Kidney epithelial cell (primary cell): Measurements from ENCODE around the gene GPC6. TPM values are rescaled to one million over a fixed set of nuclear protein-coding genes. Genes with fewer than 3 reads are reported as not detected.

Experiments used
- DNase-seq: peaks from one replicate; pipeline ENCODE4 v3.0.0-alpha.2; 2010; ENCODE audit warnings: low read depth
- H3K27me3 ChIP-seq: 2 replicates; pipeline ENCODE4 v1.6.0; 2011; ENCODE audit warnings: low read length; ENCODE audit not compliant: control insufficient read depth, insufficient read depth
- H3K36me3 ChIP-seq: 2 replicates; pipeline ENCODE4 v1.5.1; 2011; ENCODE audit warnings: low read length; ENCODE audit not compliant: control insufficient read depth, insufficient read depth
- H3K4me3 ChIP-seq: 2 replicates; pipeline ENCODE4 v1.5.1; 2011; ENCODE audit warnings: low read depth, mild to moderate bottlenecking, control low read depth, low read length
- total RNA-seq: library from RNA; depleted of rRNA; stranded (reverse); fragments of >200 nt; gene quantifications from 2 replicates; pipeline ENCODE4 v1.2.3, GENCODE V29; 2015
- TF ChIP-seq, protein P1 (sequence below): IDR thresholded peaks from 2 replicates; pipeline ENCODE4 v1.5.1; 2011; ENCODE audit warnings: mild to moderate bottlenecking, moderate library complexity, low read length, control low read depth, inconsistent platforms; ENCODE audit not compliant: insufficient read depth, poor library complexity, severe bottlenecking

The GPC6 gene
- total RNA-seq, 1 donor from 2014 or later, result 62.7 TPM

DNA sequence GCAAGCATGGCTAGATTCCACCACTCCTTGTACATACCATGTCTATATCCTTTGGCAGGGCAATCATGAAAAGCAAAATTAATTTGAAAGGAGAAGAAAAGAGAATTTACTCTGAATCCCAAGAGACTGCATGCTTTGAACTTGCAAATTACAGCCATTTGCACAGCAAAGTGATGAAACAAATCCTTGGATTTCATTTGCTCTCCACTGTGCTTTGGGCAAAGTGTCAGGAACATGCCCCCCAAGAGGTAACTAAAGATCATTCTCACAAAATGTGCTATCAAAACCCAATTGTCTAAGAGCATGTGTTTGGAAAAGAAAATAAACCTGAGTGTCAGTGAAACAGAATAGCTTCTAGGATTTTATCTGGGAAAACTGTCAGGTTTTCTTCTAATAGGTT is 298.5 kb downstream of the GPC6 start:
- TF ChIP-seq, protein P1, sequence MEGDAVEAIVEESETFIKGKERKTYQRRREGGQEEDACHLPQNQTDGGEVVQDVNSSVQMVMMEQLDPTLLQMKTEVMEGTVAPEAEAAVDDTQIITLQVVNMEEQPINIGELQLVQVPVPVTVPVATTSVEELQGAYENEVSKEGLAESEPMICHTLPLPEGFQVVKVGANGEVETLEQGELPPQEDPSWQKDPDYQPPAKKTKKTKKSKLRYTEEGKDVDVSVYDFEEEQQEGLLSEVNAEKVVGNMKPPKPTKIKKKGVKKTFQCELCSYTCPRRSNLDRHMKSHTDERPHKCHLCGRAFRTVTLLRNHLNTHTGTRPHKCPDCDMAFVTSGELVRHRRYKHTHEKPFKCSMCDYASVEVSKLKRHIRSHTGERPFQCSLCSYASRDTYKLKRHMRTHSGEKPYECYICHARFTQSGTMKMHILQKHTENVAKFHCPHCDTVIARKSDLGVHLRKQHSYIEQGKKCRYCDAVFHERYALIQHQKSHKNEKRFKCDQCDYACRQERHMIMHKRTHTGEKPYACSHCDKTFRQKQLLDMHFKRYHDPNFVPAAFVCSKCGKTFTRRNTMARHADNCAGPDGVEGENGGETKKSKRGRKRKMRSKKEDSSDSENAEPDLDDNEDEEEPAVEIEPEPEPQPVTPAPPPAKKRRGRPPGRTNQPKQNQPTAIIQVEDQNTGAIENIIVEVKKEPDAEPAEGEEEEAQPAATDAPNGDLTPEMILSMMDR, result no peak
- no peaks in the 10 kb centered on the region for H3K27me3 ChIP-seq

DNA sequence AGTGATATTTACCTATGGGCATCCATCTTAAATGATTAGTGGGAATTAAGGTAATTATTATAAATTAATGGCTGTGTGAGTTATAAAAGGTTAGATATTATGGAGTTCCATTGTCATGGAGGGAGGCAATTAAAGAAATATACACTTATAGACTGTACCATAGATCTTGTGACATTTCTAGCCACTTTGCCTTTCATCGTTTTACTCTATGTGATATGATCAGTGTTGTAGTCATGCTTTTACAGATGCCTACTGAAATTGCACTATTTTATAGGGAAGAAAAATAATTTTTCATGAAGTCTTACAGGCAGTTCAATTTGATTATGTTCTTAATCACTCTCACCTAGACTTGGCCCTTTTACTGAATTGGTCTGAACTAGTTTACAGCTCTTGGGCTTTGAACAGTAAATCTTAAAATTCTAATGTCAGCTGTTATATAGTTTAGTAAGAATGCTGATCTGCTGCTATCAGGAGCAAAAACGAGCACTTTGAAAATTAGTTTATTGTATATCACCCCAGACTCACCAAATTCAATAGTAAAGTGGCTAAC is 301.2 kb downstream of the GPC6 start:
- H3K4me3 ChIP-seq, result no peak overlapping the region
- no peak for DNase-seq
- H3K36me3 ChIP-seq, result no peaks in the 10 kb centered on the region
- no peaks in the 10 kb centered on the region for H3K27me3 ChIP-seq
- TF ChIP-seq, protein P1, result no peak

More for the DNA sequence above, 298.5 kb downstream of the GPC6 start:
- H3K4me3 ChIP-seq, result no peak overlapping the region
- no peaks in the 10 kb centered on the region for H3K36me3 ChIP-seq
- no peak for DNase-seq

DNA sequence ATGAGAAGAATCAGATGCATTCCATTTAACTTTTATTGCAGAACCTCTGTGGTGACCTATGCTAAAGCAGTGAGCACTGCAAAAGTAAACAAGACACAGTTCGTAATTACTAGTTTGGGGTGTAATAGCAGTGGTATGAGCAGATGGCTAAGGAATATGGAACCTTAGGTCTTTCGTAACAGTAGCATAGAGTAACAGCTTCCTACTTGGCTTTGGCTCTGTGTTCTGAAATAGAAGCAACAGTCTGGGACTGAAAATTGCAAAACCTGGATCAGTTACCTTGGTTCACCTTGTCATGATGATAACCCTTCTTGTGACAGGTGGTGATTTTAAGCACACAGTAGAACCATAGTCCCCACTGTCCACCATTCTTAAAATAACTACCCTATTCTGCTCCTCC is 303.4 kb downstream of the GPC6 start:
- no peak overlapping the region for H3K4me3 ChIP-seq
- H3K36me3 ChIP-seq, result no peaks in the 10 kb centered on the region
- H3K27me3 ChIP-seq, result no peaks in the 10 kb centered on the region
- TF ChIP-seq, protein P1, result no peak
- no peak for DNase-seq

- no peak for DNase-seq
- H3K36me3 ChIP-seq, result no peaks in the 10 kb centered on the region
- no peak overlapping the region for H3K4me3 ChIP-seq
- H3K27me3 ChIP-seq, result no peaks in the 10 kb centered on the region
- TF ChIP-seq, protein P1, result no peak
These were observed 307.6 kb downstream of the GPC6 start for GRCh38 chr13:93534181-93534700.

GRCh38 chr13:93535251-93535650 is 308.6 kb downstream of the GPC6 start:
- TF ChIP-seq, protein P1, result no peak
- DNase-seq, result no peak
- no peaks in the 10 kb centered on the region for H3K27me3 ChIP-seq
- no peak overlapping the region for H3K4me3 ChIP-seq
- no peaks in the 10 kb centered on the region for H3K36me3 ChIP-seq

DNA sequence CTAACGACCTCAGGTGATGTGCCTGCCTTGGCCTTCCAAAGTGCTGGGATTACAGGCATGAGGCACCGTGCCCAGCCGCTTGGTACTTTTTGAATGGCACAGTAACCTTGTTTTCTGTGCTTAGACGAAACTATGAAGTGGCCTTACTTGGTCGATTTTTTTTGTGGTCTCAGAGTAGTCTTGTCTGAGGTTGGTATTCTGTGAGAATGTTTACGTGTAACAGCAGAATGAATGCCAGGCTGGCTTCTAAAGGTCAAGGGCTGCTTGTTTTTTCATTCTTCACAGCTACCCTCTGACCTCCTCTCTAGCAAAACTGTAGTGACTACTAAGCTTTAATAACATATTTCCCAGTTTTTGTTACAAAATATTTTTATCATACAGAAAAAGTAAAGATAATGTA is 313.3 kb downstream of the GPC6 start:
- H3K4me3 ChIP-seq, result no peak overlapping the region
- DNase-seq, result no peak
- TF ChIP-seq, protein P1, result no peak
- H3K27me3 ChIP-seq, result no peaks in the 10 kb centered on the region
- no peaks in the 10 kb centered on the region for H3K36me3 ChIP-seq
